ENCODE measurements around the gene NPAS3.

Gene NPAS3

GRCh38 chr14:33566082-33566481 is 627.4 kb downstream of the NPAS3 start:
- DNase-seq = no peak

GRCh38 chr14:33567023-33567728 is 628.5 kb downstream of the NPAS3 start:
- no peak for DNase-seq

GRCh38 chr14:33567731-33568130 is 629.1 kb downstream of the NPAS3 start:
- no peak for DNase-seq

GRCh38 chr14:33568935-33569579 is 630.4 kb downstream of the NPAS3 start:
- no peak for DNase-seq

GRCh38 chr14:33569821-33570687 is 631.4 kb downstream of the NPAS3 start:
- no peak for DNase-seq

GRCh38 chr14:33570694-33571310 is 632.1 kb downstream of the NPAS3 start:
- no peak for DNase-seq

- DNase-seq = no peak
These were observed 634.7 kb downstream of the NPAS3 start for GRCh38 chr14:33573301-33573880.

GRCh38 chr14:33576014-33576413 is 637.3 kb downstream of the NPAS3 start:
- no peak for DNase-seq

GRCh38 chr14:33578461-33579216 is 640.0 kb downstream of the NPAS3 start:
- DNase-seq = no peak

- DNase-seq = no peak
These were observed 641.6 kb downstream of the NPAS3 start for GRCh38 chr14:33580231-33580749.

GRCh38 chr14:33580841-33581240 is 642.2 kb downstream of the NPAS3 start:
- DNase-seq = no peak

- no peak for DNase-seq
These were observed 646.0 kb downstream of the NPAS3 start for GRCh38 chr14:33584697-33585096.

- no peak for DNase-seq
These were observed 648.1 kb downstream of the NPAS3 start for GRCh38 chr14:33586806-33587205.

- no peak for DNase-seq
These were observed 649.1 kb downstream of the NPAS3 start for GRCh38 chr14:33587791-33588190.

- no peak for DNase-seq
These were observed 650.1 kb downstream of the NPAS3 start for GRCh38 chr14:33588771-33589170.

GRCh38 chr14:33589334-33589733 is 650.7 kb downstream of the NPAS3 start:
- DNase-seq = no peak

GRCh38 chr14:33590891-33591630 is 652.4 kb downstream of the NPAS3 start:
- no peak for DNase-seq

- no peak for DNase-seq
These were observed 653.6 kb downstream of the NPAS3 start for GRCh38 chr14:33592297-33592696.

GRCh38 chr14:33596211-33597080 is 657.8 kb downstream of the NPAS3 start:
- no peak for DNase-seq

- DNase-seq = no peak
These were observed 659.9 kb downstream of the NPAS3 start for GRCh38 chr14:33598582-33598981.
